SK-N-SH (cell line): Measurements from ENCODE around the gene NCKAP5.

Experiments used
- CHD2 ChIP-seq: fragments of 150-350 bp; IDR thresholded peaks from 2 replicates; pipeline ENCODE4 v1.6.1; 2018; ENCODE audit warnings: low read length; ENCODE audit not compliant: partially characterized antibody
- NFIC ChIP-seq: IDR thresholded peaks from 2 replicates; pipeline ENCODE4 v1.4.0; 2012; ENCODE audit warnings: borderline replicate concordance
- RAD21 ChIP-seq: IDR thresholded peaks from 2 replicates; pipeline ENCODE4 v1.6.1; 2012; ENCODE audit warnings: mild to moderate bottlenecking, low read length
- RCOR1 ChIP-seq: fragments of 150-350 bp; IDR thresholded peaks from 2 replicates; pipeline ENCODE4 v1.6.1; 2017; ENCODE audit warnings: antibody characterized with exemption, low read length
- TF ChIP-seq, protein P1 (sequence below): fragments of 200-600 bp; sonication (generic); IDR thresholded peaks from 2 replicates; pipeline ENCODE4 v1.6.1; 2017; ENCODE audit warnings: antibody characterized with exemption, mild to moderate bottlenecking, moderate library complexity
- TF ChIP-seq, protein P2 (sequence below): fragments of 150-350 bp; IDR thresholded peaks from 2 replicates; pipeline ENCODE4 v1.6.1; 2016; ENCODE audit warnings: mild to moderate bottlenecking, low read depth, low read length

DNA sequence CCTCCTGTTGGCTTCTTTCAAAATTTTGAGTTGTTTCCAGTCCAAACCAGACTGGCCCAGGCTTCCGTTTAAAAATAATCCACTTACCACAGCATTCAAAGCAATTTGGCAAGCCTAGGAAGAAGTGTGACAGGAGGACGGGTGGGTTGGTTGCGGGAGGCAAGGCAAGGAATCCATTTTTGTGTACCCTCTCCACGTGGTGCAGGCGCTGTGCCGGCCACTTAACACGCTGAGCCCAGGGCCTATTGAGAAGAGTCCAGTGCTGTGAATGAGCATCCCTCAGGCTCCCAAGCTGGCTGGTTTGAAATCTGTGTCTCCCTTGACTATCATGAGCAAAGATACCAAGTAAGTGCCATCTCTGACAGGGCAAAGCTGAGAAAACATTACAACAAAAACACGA lies 160.9 kb downstream of the NCKAP5 start:
- TF ChIP-seq, protein P1, sequence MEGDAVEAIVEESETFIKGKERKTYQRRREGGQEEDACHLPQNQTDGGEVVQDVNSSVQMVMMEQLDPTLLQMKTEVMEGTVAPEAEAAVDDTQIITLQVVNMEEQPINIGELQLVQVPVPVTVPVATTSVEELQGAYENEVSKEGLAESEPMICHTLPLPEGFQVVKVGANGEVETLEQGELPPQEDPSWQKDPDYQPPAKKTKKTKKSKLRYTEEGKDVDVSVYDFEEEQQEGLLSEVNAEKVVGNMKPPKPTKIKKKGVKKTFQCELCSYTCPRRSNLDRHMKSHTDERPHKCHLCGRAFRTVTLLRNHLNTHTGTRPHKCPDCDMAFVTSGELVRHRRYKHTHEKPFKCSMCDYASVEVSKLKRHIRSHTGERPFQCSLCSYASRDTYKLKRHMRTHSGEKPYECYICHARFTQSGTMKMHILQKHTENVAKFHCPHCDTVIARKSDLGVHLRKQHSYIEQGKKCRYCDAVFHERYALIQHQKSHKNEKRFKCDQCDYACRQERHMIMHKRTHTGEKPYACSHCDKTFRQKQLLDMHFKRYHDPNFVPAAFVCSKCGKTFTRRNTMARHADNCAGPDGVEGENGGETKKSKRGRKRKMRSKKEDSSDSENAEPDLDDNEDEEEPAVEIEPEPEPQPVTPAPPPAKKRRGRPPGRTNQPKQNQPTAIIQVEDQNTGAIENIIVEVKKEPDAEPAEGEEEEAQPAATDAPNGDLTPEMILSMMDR, result no peak
- TF ChIP-seq RAD21, result no peak
- no peak for TF ChIP-seq RCOR1
- TF ChIP-seq CHD2, result no peak
- TF ChIP-seq, protein P2, sequence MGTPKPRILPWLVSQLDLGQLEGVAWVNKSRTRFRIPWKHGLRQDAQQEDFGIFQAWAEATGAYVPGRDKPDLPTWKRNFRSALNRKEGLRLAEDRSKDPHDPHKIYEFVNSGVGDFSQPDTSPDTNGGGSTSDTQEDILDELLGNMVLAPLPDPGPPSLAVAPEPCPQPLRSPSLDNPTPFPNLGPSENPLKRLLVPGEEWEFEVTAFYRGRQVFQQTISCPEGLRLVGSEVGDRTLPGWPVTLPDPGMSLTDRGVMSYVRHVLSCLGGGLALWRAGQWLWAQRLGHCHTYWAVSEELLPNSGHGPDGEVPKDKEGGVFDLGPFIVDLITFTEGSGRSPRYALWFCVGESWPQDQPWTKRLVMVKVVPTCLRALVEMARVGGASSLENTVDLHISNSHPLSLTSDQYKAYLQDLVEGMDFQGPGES, result no peak
- no peak for TF ChIP-seq NFIC
